Thoracic aorta (tissue), 2 donors: ENCODE measurements around the gene UBE2J2. TPM values are rescaled to one million over a fixed set of nuclear protein-coding genes. Genes with fewer than 3 reads are reported as not detected.

Experiments used
- ATAC-seq: fragments of 150-250 bp; one replicate; pipeline ENCODE4 v1.8.0; 2017; ENCODE audit warnings: low read depth; ENCODE audit not compliant: insufficient number of reproducible peaks, low FRiP score
- DNase-seq: peaks from one replicate; pipeline ENCODE4 v3.0.0-alpha.2; 2020; ENCODE audit warnings: low spot score
- H3K27ac ChIP-seq, 2 donors: fragments of 200-600 bp; sonication (generic); 1 replicate in 1 of 2; 2 replicates in 1 of 2; pipeline ENCODE4 v1.5.1; 2016; ENCODE audit warnings: mild to moderate bottlenecking in 2 of 2, moderate library complexity in 2 of 2
- H3K27me3 ChIP-seq: fragments of 200-600 bp; sonication (generic); replicated peaks from 2 replicates; pipeline ENCODE4 v1.6.0; 2016; ENCODE audit warnings: mild to moderate bottlenecking; ENCODE audit not compliant: insufficient read depth
- H3K36me3 ChIP-seq: fragments of 200-600 bp; sonication (generic); one replicate; pipeline ENCODE4 v1.5.1; 2016
- H3K4me1 ChIP-seq, 2 donors: fragments of 200-600 bp; sonication (generic); 1 replicate in 1 of 2; 2 replicates in 1 of 2; pipeline versions ENCODE4 v1.5.1 to v1.6.0; 2016; ENCODE audit warnings: low read depth in 2 of 2, mild to moderate bottlenecking in 1 of 2; ENCODE audit not compliant: control insufficient read depth in 1 of 2
- H3K4me3 ChIP-seq: fragments of 200-600 bp; sonication (generic); 2 replicates; pipeline ENCODE4 v1.5.1; 2016; ENCODE audit warnings: mild to moderate bottlenecking
- H3K9me3 ChIP-seq: fragments of 200-600 bp; sonication (generic); 2 replicates; pipeline ENCODE4 v1.5.1; 2016
- total RNA-seq, 2 donors: library from RNA; depleted of rRNA; stranded (reverse); fragments of >200 nt; gene quantifications; one replicate each; pipeline versions ENCODE4 v1.1.0 to v1.2.3, GENCODE V29; 2016
- TF ChIP-seq, protein P1 (sequence below): fragments of 200-600 bp; sonication (generic); IDR thresholded peaks from one replicate; pipeline ENCODE4 v1.5.1; 2019; ENCODE audit warnings: antibody characterized with exemption

The UBE2J2 gene
- total RNA-seq, 2 donors from 2014 or later = 43.5 to 57.7 TPM

DNA sequence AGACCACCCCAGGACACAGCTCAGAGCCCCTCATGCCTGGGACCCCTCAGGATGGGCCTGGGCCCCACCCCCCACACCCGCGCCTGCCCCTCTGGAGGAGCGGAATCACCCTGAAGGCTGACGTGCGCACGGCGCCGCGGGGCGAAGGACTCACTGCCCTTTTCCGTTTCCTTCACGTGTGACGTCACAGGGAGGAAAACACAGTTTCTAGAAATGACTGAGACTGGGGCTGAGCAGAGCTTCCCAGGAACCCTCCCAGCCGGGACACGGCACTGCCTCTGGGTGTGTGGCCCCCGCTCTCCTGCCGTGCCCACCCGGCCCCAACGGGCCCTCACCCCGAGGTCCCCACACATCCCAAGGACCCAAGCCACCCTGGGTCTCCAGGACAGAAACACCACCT is 54.3 kb downstream of the UBE2J2 start:
- no peak for DNase-seq
- H3K27ac ChIP-seq = no peak overlapping the region
- H3K9me3 ChIP-seq = no peaks in the 10 kb centered on the region
- H3K27me3 ChIP-seq = no peaks in the 10 kb centered on the region
- TF ChIP-seq, protein P1, sequence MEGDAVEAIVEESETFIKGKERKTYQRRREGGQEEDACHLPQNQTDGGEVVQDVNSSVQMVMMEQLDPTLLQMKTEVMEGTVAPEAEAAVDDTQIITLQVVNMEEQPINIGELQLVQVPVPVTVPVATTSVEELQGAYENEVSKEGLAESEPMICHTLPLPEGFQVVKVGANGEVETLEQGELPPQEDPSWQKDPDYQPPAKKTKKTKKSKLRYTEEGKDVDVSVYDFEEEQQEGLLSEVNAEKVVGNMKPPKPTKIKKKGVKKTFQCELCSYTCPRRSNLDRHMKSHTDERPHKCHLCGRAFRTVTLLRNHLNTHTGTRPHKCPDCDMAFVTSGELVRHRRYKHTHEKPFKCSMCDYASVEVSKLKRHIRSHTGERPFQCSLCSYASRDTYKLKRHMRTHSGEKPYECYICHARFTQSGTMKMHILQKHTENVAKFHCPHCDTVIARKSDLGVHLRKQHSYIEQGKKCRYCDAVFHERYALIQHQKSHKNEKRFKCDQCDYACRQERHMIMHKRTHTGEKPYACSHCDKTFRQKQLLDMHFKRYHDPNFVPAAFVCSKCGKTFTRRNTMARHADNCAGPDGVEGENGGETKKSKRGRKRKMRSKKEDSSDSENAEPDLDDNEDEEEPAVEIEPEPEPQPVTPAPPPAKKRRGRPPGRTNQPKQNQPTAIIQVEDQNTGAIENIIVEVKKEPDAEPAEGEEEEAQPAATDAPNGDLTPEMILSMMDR = no peak
- no peaks in the 10 kb centered on the region for H3K4me1 ChIP-seq
- H3K4me3 ChIP-seq = no peak overlapping the region
- peaks cover 52% of the 10 kb centered on the region for H3K36me3 ChIP-seq
- ATAC-seq = no peak

DNA sequence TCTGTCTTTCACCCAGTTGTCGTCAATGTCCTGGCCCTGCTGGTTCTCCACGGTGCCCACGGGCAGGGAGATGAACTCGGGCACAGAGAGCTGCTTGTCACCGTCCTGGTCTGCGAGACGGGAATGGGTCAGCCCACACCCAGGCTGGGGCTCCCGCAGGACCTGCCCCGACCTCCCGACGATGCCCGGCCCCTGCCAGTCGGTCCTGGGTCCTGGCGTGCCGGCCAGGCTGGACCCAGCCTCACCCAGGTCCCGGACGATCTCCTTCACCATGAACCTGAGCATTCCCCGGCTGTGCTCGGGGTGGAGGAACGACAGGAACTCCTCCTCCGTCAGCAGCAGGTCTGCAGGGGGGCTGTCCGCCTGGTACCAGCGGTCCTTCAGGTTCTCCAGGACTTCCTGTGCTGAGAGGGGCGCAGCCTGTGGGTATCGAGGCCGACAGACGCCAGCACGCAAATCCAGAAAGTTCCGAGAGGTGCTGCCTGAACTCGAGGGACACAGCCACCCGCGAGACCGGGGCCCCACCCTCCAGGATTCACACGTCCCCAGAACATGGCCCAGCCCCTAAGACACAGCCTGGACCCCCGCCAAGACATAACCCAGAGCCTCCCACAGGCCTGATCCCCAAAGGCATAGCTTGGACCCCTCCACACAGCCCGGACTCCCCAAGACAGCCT is 55.0 kb downstream of the UBE2J2 start:
- TF ChIP-seq, protein P1 = no peak
- Histone ChIP-seq H3K4me1 (no peaks in the 10 kb centered on the region), H3K27ac (no peak overlapping the region), H3K9me3 (no peaks in the 10 kb centered on the region), H3K4me3 (no peak overlapping the region), H3K27me3 (no peaks in the 10 kb centered on the region), H3K36me3 (peaks cover 50% of the 10 kb centered on the region)
- ATAC-seq (no peak), DNase-seq (no peak)

DNA sequence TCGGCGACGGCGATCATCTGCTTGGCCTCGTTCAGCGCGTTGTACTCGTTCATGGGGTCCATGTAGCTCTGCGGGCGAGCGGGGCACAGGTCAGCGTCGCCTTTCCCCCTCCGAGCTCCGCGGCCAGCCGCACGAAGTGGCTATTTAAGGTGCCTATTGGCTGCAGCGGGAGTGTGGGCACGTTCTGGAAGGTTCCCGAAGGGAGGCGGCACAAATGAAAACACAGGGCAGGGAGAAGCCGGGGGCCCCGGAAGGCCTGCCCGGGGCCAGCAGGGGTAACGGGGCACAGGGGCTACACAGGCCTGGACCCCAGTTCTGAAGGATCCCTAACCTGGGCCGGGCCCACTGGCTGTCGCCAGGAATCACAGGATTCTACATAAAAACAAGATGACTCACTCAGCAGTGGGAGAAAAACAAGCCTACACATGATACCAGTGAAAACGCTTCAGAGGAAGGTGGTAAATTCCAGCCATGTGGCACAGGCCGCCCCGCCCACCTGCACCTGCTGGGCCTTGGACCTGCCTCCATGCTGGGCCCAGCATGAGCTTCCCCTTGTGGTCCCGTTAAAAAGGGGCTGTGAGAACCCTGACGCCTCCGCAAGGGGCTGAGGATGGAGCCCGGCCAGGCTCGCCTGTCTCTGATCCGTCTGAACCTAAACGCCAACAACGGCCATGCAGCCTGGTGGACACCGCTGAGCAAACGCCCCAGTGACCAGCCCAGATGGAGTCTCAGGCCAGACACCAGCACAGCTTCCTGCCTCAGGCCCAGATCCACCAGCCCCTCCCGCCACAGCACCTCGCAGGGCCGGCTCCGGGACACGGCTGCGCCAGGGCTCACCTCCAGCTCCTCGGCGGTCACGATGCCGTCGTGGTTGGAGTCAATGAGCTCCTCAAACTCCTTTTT is 55.8 kb downstream of the UBE2J2 start:
- Histone ChIP-seq H3K36me3 (peaks cover 44% of the 10 kb centered on the region), H3K27me3 (no peaks in the 10 kb centered on the region), H3K4me1 (no peaks in the 10 kb centered on the region), H3K9me3 (no peaks in the 10 kb centered on the region), H3K27ac (no peak overlapping the region), H3K4me3 (no peak overlapping the region)
- TF ChIP-seq, protein P1 = no peak
- no peak for ATAC-seq
- DNase-seq = no peak

DNA sequence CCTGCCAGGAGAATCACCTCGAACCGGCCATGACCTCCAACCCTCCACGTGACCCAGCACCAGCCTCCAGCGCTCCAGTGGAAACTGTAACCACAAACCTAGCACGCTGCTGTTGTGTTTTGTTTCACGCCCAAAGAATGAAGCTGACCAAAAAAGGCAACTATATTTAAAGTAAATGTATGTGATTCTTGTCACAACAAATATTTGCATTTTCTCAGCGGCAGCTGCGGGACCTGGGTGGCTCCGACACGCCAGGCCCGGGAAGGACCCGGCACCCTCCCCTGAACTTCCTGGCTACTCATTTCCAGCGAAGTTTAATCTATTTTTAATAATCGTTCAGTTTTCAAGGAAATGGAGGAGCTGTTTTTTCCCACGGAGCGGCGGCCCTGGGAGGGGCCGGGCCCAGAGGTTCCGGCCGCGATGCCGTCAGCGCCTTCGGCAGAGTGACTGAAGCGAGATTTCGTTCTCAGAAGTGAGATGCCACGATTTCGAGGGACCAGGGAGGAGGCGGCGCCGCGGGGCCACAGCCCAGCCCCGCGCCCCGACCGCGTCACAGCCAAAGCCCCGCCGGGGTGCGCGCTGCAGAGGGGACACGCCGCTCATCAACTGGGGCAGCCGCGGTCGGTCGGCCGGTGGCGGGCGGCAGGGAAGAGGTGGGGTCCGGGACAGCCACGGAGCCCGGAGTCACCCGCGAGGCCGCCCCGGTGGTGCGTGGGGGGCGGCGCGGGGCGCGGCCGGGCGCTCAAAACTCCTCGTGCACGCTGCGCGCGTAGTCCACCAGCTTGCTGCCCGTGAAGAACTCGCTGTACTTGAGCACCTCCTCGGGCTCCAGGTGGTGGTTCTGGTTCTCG is 56.7 kb downstream of the UBE2J2 start:
- TF ChIP-seq, protein P1 = no peak
- ATAC-seq (no peak), DNase-seq (no peak)
- Histone ChIP-seq H3K9me3 (no peaks in the 10 kb centered on the region), H3K36me3 (peaks cover 37% of the 10 kb centered on the region), H3K4me1 (no peaks in the 10 kb centered on the region), H3K4me3 (no peak overlapping the region), H3K27me3 (no peaks in the 10 kb centered on the region), H3K27ac (no peak overlapping the region)
